Nephron (organoid): ENCODE data around the gene SIK3.

ENCODE experiments used
- H3K27ac Mint-ChIP-seq, 3 experiments: 2 replicates each; pipeline ENCODE4 v1.8.0; 2020; ENCODE audit warnings: mixed read lengths in 3 of 3, mild to moderate bottlenecking in 2 of 3, moderate library complexity in 1 of 3
- H3K27me3 Mint-ChIP-seq: 2 replicates; pipeline ENCODE4 v1.8.0; 2021; ENCODE audit warnings: low read depth, mild to moderate bottlenecking, moderate library complexity, mixed read lengths
- H3K36me3 Mint-ChIP-seq: 2 replicates; pipeline ENCODE4 v1.8.0; 2020; ENCODE audit warnings: low read depth, mixed read lengths
- H3K4me1 Mint-ChIP-seq: 2 replicates; pipeline ENCODE4 v1.8.0; 2020; ENCODE audit warnings: mixed read lengths
- H3K4me3 Mint-ChIP-seq, 3 experiments: 2 replicates each; pipeline ENCODE4 v1.8.0; 2020; ENCODE audit warnings: mild to moderate bottlenecking in 3 of 3, mixed read lengths in 3 of 3, moderate library complexity in 2 of 3
- H3K9me3 Mint-ChIP-seq: 2 replicates; pipeline ENCODE4 v1.8.0; 2020; ENCODE audit warnings: mixed read lengths
- TF ChIP-seq, protein P1 (sequence below), 3 experiments: fragments of 200-600 bp; sonication (generic); IDR thresholded peaks; one replicate each; pipeline ENCODE4 v1.5.0; 2021; ENCODE audit warnings: antibody characterized with exemption in 3 of 3; ENCODE audit not compliant: unreplicated experiment in 3 of 3

Gene SIK3

DNA sequence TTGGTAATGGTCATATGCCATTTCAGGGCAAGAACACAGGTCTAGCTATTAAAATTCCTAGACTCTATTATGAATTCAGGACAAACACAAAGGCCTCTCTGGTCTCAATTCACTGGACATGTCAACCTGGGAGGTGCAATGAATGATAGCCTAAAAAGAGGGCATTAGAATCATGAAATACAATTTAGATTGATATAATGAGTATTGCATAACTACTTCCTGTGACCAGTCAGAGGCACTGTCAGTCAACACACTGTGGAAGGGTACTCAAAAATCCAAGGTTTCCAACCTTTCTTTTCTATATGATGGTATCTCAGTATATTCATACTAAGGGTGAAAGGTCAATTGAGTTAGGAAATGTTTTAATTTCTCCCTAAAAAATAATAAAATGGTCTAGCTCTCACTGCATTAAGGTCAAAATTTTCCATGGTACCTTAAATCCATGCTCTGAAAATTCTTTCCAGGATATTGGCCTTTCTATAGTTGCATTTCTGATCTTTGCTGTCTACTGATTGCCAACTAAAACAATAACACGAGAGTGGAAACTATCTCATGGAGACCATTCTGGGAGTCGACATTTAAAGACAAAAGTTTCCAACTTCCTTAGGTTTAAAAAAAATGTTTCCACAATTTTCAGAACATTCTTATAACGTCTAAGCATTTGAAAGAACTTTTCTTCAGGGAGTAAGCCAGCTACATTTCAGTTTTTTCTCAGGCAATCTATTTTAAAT lies 179.1 kb downstream of the SIK3 start:
- no peaks in the 10 kb centered on the region for H3K27me3 Mint-ChIP-seq
- H3K9me3 Mint-ChIP-seq, result no peaks in the 10 kb centered on the region
- TF ChIP-seq, protein P1, sequence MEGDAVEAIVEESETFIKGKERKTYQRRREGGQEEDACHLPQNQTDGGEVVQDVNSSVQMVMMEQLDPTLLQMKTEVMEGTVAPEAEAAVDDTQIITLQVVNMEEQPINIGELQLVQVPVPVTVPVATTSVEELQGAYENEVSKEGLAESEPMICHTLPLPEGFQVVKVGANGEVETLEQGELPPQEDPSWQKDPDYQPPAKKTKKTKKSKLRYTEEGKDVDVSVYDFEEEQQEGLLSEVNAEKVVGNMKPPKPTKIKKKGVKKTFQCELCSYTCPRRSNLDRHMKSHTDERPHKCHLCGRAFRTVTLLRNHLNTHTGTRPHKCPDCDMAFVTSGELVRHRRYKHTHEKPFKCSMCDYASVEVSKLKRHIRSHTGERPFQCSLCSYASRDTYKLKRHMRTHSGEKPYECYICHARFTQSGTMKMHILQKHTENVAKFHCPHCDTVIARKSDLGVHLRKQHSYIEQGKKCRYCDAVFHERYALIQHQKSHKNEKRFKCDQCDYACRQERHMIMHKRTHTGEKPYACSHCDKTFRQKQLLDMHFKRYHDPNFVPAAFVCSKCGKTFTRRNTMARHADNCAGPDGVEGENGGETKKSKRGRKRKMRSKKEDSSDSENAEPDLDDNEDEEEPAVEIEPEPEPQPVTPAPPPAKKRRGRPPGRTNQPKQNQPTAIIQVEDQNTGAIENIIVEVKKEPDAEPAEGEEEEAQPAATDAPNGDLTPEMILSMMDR (IDR thresholded peaks at IDR 0.05; ENCODE audit: unreplicated experiment in 3 of 3), result no peak
- H3K4me1 Mint-ChIP-seq, result peaks cover 6% of the 10 kb centered on the region
- H3K36me3 Mint-ChIP-seq, result peaks cover 19% of the 10 kb centered on the region
- H3K4me3 Mint-ChIP-seq, result no peak overlapping the region
- H3K27ac Mint-ChIP-seq, result no peak overlapping the region

DNA sequence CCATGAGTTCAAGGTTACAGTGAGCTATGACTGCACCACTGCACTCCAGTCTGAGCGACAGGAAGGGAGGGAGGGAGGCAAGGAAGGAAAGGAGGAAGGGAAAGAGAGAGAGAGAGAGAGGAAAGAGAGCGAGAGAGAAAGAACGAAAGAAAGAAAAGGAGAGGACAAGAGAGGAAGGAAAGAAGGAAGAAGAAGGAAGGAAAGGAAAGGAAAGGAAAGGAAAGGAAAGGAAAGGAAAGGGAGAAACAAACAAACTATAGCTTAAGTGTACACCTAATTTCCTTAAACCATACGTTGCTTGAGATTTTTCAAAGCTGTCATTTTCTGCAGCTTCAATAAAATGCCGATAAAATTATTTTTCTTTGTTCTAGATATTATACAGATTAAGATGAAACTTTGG lies 180.6 kb downstream of the SIK3 start:
- H3K36me3 Mint-ChIP-seq, result peaks cover 11% of the 10 kb centered on the region

DNA sequence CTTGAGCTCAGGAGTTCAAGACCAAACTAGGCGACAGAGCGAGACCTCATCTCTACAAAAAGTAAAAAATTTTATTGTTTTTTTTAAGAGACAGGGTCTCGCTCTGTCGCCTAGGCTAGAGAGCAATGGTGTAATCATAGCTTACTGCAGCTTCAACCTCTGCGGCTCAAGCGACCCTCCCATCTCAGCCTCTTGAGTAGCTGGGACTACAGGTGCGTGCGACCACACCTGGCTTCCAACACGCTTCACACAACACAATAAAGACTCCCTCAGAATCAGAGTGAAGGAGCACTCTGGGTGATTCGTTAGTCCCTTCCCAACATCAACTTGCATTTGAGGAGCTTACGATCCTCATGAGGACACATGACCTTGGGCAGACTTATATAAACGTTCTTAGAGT lies 181.3 kb downstream of the SIK3 start:
- H3K27me3 Mint-ChIP-seq, result no peaks in the 10 kb centered on the region
- TF ChIP-seq, protein P1 (IDR thresholded peaks at IDR 0.05; ENCODE audit: unreplicated experiment in 3 of 3), result no peak
- H3K9me3 Mint-ChIP-seq, result no peaks in the 10 kb centered on the region
- no peak overlapping the region for H3K4me3 Mint-ChIP-seq
- no peak overlapping the region for H3K27ac Mint-ChIP-seq
- peaks cover 22% of the 10 kb centered on the region for H3K4me1 Mint-ChIP-seq
- H3K36me3 Mint-ChIP-seq, result peaks cover 7% of the 10 kb centered on the region

More for the DNA sequence above, 180.6 kb downstream of the SIK3 start:
- H3K4me3 Mint-ChIP-seq, result no peak overlapping the region
- H3K4me1 Mint-ChIP-seq, result peaks cover 15% of the 10 kb centered on the region
- TF ChIP-seq, protein P1 (IDR thresholded peaks at IDR 0.05; ENCODE audit: unreplicated experiment in 3 of 3), result no peak
- H3K27ac Mint-ChIP-seq, result no peak overlapping the region
- H3K27me3 Mint-ChIP-seq, result no peaks in the 10 kb centered on the region
- no peaks in the 10 kb centered on the region for H3K9me3 Mint-ChIP-seq

DNA sequence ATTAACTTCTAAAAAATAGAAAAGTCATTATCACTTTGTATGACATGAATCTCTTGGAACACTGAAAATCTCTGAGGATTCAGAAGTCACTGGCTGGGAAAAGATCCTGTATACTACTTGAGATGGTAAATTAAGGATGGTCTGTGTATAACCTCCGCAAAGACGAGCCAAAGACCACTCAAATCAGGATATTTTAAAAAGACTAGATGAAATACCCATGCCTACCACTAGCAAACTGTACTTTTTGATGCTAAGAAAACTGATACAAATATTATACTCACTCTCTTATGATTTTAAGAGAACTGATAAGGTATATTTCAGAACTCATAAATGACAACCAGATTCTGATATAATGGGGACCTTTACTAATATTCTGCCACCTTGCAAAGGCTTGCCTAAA lies 182.2 kb downstream of the SIK3 start:
- Mint-ChIP-seq H3K27me3 (no peaks in the 10 kb centered on the region), H3K4me3 (no peak overlapping the region), H3K9me3 (no peaks in the 10 kb centered on the region), H3K4me1 (peaks cover 27% of the 10 kb centered on the region), H3K36me3 (peaks cover 6% of the 10 kb centered on the region), H3K27ac (no peak overlapping the region)
- TF ChIP-seq, protein P1 (IDR thresholded peaks at IDR 0.05; ENCODE audit: unreplicated experiment in 3 of 3), result no peak

DNA sequence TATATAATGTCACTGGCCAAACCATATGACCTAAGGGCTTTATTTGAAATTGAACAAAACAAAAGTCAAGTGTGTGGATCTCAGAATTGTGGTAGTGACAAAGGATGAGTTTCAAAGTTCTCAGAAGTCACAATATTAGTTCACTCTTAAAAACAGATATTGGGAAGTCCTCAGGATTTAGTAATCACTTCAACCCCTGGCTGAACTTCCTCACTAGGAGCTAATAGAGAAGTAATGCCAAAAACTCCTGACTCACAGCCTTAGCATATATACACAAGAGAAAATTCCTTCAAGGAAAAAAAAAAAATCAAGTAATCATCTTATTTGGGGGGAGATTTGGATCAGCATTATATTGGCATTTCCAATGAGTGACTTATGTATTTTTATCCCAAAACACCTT lies 185.2 kb downstream of the SIK3 start:
- Mint-ChIP-seq H3K4me1 (peaks cover 34% of the 10 kb centered on the region), H3K4me3 (no peak overlapping the region), H3K27me3 (no peaks in the 10 kb centered on the region), H3K36me3 (peaks cover 6% of the 10 kb centered on the region), H3K27ac (peak overlapping the region in 1 of 3 experiments; percentile 9), H3K9me3 (no peaks in the 10 kb centered on the region)
- TF ChIP-seq, protein P1 (IDR thresholded peaks at IDR 0.05; ENCODE audit: unreplicated experiment in 3 of 3), result no peak
